ENCODE measurements around the gene GPATCH2L. TPM values are rescaled to one million over a fixed set of nuclear protein-coding genes. Genes with fewer than 3 reads are reported as not detected.

Gene GPATCH2L
- 10 to 100 TPM in 1 of 4 donors, 1 to 10 TPM in 3; 3.4 to 23.7 (median 5.5) TPM for polyA plus RNA-seq
- long read RNA-seq, donor 1 = 0 reads
- long read RNA-seq, donor 2, full-length matches to known transcripts = 3 of 3 reads
- long read RNA-seq, donor 2, partial matches to known transcripts = 0 of 3 reads
- long read RNA-seq, donor 2, other reads (novel, unspliced or antisense) = 0 of 3 reads
- long read RNA-seq, donor 3, full-length matches to known transcripts = 3 of 3 reads
- long read RNA-seq, donor 3, partial matches to known transcripts = 0 of 3 reads
- long read RNA-seq, donor 3, other reads (novel, unspliced or antisense) = 0 of 3 reads
- long read RNA-seq, donor 4 = 0 reads
- long read RNA-seq, donor 5, full-length matches to known transcripts = 2 of 2 reads
- long read RNA-seq, donor 5, partial matches to known transcripts = 0 of 2 reads
- long read RNA-seq, donor 5, other reads (novel, unspliced or antisense) = 0 of 2 reads
- long read RNA-seq, donor 6, full-length matches to known transcripts = 3 of 3 reads
- long read RNA-seq, donor 6, partial matches to known transcripts = 0 of 3 reads
- long read RNA-seq, donor 6, other reads (novel, unspliced or antisense) = 0 of 3 reads
- long read RNA-seq, donor 7 = 0 reads
- long read RNA-seq, donor 8 = 0 reads
- long read RNA-seq, donor 9, full-length matches to known transcripts = 1 of 1 reads
- long read RNA-seq, donor 9, partial matches to known transcripts = 0 of 1 reads
- long read RNA-seq, donor 9, other reads (novel, unspliced or antisense) = 0 of 1 reads
- long read RNA-seq, donor 10, full-length matches to known transcripts = 4 of 4 reads
- long read RNA-seq, donor 10, partial matches to known transcripts = 0 of 4 reads
- long read RNA-seq, donor 10, other reads (novel, unspliced or antisense) = 0 of 4 reads

GRCh38 chr14:76151398-76152332, at the start of gene GPATCH2L:
Gene GPATCH2L (plus strand): TSS chr14:76151922. CDS start chr14:76154364, 2,442 bp downstream.
- Histone ChIP-seq H3K27me3 (ENCODE audit: control insufficient read depth in 3 of 3, insufficient read depth in 3 of 3, low read length in 3 of 3) (peaks cover 0 to 2% (median 0%) of the 10 kb centered on the region in 3 donors), H3K4me3 (ENCODE audit: low read depth in 1 of 3, low read length in 3 of 3) (peak within 1 kb of the TSS; percentile 87 to 95 (median 92)), H3K4me1 (ENCODE audit: control insufficient read depth in 3 of 3, insufficient read depth in 2 of 3, low read depth in 1 of 3, low read length in 2 of 3) (peaks cover 4 to 12% (median 11%) of the 10 kb centered on the region in 3 donors), H3K27ac (ENCODE audit: low read depth in 1 of 3, low read length in 2 of 3) (peak within 1 kb of the TSS; percentile 77 to 93 (median 88)), H3K9me3 (ENCODE audit: control insufficient read depth in 2 of 2, insufficient read depth in 1 of 2, low read depth in 1 of 2, low read length in 1 of 2) (no peaks in the 10 kb centered on the region), H3K36me3 (ENCODE audit: control insufficient read depth in 3 of 3, insufficient read depth in 2 of 3, low read depth in 1 of 3, low read length in 3 of 3) (peaks cover 0 to 7% (median 3%) of the 10 kb centered on the region in 3 donors)
- DNase-seq (peak; percentile 94 to 97), FAIRE-seq (no peak)
- 1 to 2% (median 2%) methylated on average over 36 to 43 of the region's 43 CpGs for WGBS, 3 donors

GRCh38 chr14:76104802-76105355, 46.8 kb upstream of the GPATCH2L start:
- Histone ChIP-seq H3K4me3 (ENCODE audit: low read depth in 1 of 3, low read length in 3 of 3) (no peak overlapping the region), H3K27me3 (ENCODE audit: control insufficient read depth in 3 of 3, insufficient read depth in 3 of 3, low read length in 3 of 3) (peaks cover 0 to 2% (median 0%) of the 10 kb centered on the region in 3 donors), H3K27ac (ENCODE audit: low read depth in 1 of 3, low read length in 2 of 3) (no peak overlapping the region), H3K4me1 (ENCODE audit: control insufficient read depth in 3 of 3, insufficient read depth in 2 of 3, low read depth in 1 of 3, low read length in 2 of 3) (no peaks in the 10 kb centered on the region), H3K36me3 (ENCODE audit: control insufficient read depth in 3 of 3, insufficient read depth in 2 of 3, low read depth in 1 of 3, low read length in 3 of 3) (no peaks in the 10 kb centered on the region), H3K9me3 (ENCODE audit: control insufficient read depth in 2 of 2, insufficient read depth in 1 of 2, low read depth in 1 of 2, low read length in 1 of 2) (no peaks in the 10 kb centered on the region)
- 79 to 86% (median 80%) methylated on average over 8 of the region's 8 CpGs for WGBS, 3 donors
- DNase-seq = no peak
- FAIRE-seq = no peak

- WGBS, 3 donors = 76 to 93% (median 85%) methylated on average over 2 of the region's 2 CpGs
Observed at GRCh38 chr14:76106188-76106587, 45.5 kb upstream of the GPATCH2L start.

GRCh38 chr14:76109087-76109880, 42.4 kb upstream of the GPATCH2L start:
- 73 to 78% (median 76%) methylated on average over 14 of the region's 14 CpGs for WGBS, 3 donors
- H3K27ac ChIP-seq (ENCODE audit: low read depth in 1 of 3, low read length in 2 of 3) = no peak overlapping the region
- no peaks in the 10 kb centered on the region for H3K4me1 ChIP-seq (ENCODE audit: control insufficient read depth in 3 of 3, insufficient read depth in 2 of 3, low read depth in 1 of 3, low read length in 2 of 3)
- H3K4me3 ChIP-seq (ENCODE audit: low read depth in 1 of 3, low read length in 3 of 3) = no peak overlapping the region
- DNase-seq (no peak), FAIRE-seq (no peak)
- H3K36me3 ChIP-seq (ENCODE audit: control insufficient read depth in 3 of 3, insufficient read depth in 2 of 3, low read depth in 1 of 3, low read length in 3 of 3) = no peaks in the 10 kb centered on the region
- no peaks in the 10 kb centered on the region for H3K9me3 ChIP-seq (ENCODE audit: control insufficient read depth in 2 of 2, insufficient read depth in 1 of 2, low read depth in 1 of 2, low read length in 1 of 2)
- H3K27me3 ChIP-seq (ENCODE audit: control insufficient read depth in 3 of 3, insufficient read depth in 3 of 3, low read length in 3 of 3) = peaks cover 0 to 3% (median 0%) of the 10 kb centered on the region in 3 donors

More at GRCh38 chr14:76106188-76106587, 45.5 kb upstream of the GPATCH2L start:
- H3K27ac ChIP-seq (ENCODE audit: low read depth in 1 of 3, low read length in 2 of 3) = no peak overlapping the region
- H3K36me3 ChIP-seq (ENCODE audit: control insufficient read depth in 3 of 3, insufficient read depth in 2 of 3, low read depth in 1 of 3, low read length in 3 of 3) = no peaks in the 10 kb centered on the region
- H3K4me1 ChIP-seq (ENCODE audit: control insufficient read depth in 3 of 3, insufficient read depth in 2 of 3, low read depth in 1 of 3, low read length in 2 of 3) = no peaks in the 10 kb centered on the region
- no peaks in the 10 kb centered on the region for H3K27me3 ChIP-seq (ENCODE audit: control insufficient read depth in 3 of 3, insufficient read depth in 3 of 3, low read length in 3 of 3)
- DNase-seq (no peak), FAIRE-seq (no peak)
- no peak overlapping the region for H3K4me3 ChIP-seq (ENCODE audit: low read depth in 1 of 3, low read length in 3 of 3)
- no peaks in the 10 kb centered on the region for H3K9me3 ChIP-seq (ENCODE audit: control insufficient read depth in 2 of 2, insufficient read depth in 1 of 2, low read depth in 1 of 2, low read length in 1 of 2)

- Histone ChIP-seq H3K4me1 (ENCODE audit: control insufficient read depth in 3 of 3, insufficient read depth in 2 of 3, low read depth in 1 of 3, low read length in 2 of 3) (no peaks in the 10 kb centered on the region), H3K9me3 (ENCODE audit: control insufficient read depth in 2 of 2, insufficient read depth in 1 of 2, low read depth in 1 of 2, low read length in 1 of 2) (no peaks in the 10 kb centered on the region), H3K4me3 (ENCODE audit: low read depth in 1 of 3, low read length in 3 of 3) (no peak overlapping the region), H3K27me3 (ENCODE audit: control insufficient read depth in 3 of 3, insufficient read depth in 3 of 3, low read length in 3 of 3) (peaks cover 0 to 3% (median 0%) of the 10 kb centered on the region in 3 donors), H3K27ac (ENCODE audit: low read depth in 1 of 3, low read length in 2 of 3) (no peak overlapping the region), H3K36me3 (ENCODE audit: control insufficient read depth in 3 of 3, insufficient read depth in 2 of 3, low read depth in 1 of 3, low read length in 3 of 3) (no peaks in the 10 kb centered on the region)
- no peak for FAIRE-seq
- no peak for DNase-seq
- WGBS, 3 donors = 66 to 69% (median 68%) methylated on average over 22 of the region's 22 CpGs
Observed at GRCh38 chr14:76112889-76113624, 38.7 kb upstream of the GPATCH2L start.

- no peaks in the 10 kb centered on the region for H3K9me3 ChIP-seq (ENCODE audit: control insufficient read depth in 2 of 2, insufficient read depth in 1 of 2, low read depth in 1 of 2, low read length in 1 of 2)
- no peak for DNase-seq
- WGBS, 3 donors = 48 to 54% (median 54%) methylated on average over 8 of the region's 8 CpGs
- H3K4me1 ChIP-seq (ENCODE audit: control insufficient read depth in 3 of 3, insufficient read depth in 2 of 3, low read depth in 1 of 3, low read length in 2 of 3) = no peaks in the 10 kb centered on the region
- H3K36me3 ChIP-seq (ENCODE audit: control insufficient read depth in 3 of 3, insufficient read depth in 2 of 3, low read depth in 1 of 3, low read length in 3 of 3) = no peaks in the 10 kb centered on the region
- peaks cover 0 to 3% (median 0%) of the 10 kb centered on the region in 3 donors for H3K27me3 ChIP-seq (ENCODE audit: control insufficient read depth in 3 of 3, insufficient read depth in 3 of 3, low read length in 3 of 3)
- FAIRE-seq = no peak
- no peak overlapping the region for H3K4me3 ChIP-seq (ENCODE audit: low read depth in 1 of 3, low read length in 3 of 3)
- no peak overlapping the region for H3K27ac ChIP-seq (ENCODE audit: low read depth in 1 of 3, low read length in 2 of 3)
Observed at GRCh38 chr14:76113691-76114090, 38.0 kb upstream of the GPATCH2L start.

- no peaks in the 10 kb centered on the region for H3K36me3 ChIP-seq (ENCODE audit: control insufficient read depth in 3 of 3, insufficient read depth in 2 of 3, low read depth in 1 of 3, low read length in 3 of 3)
- H3K4me3 ChIP-seq (ENCODE audit: low read depth in 1 of 3, low read length in 3 of 3) = no peak overlapping the region
- no peak for FAIRE-seq
- H3K27ac ChIP-seq (ENCODE audit: low read depth in 1 of 3, low read length in 2 of 3) = no peak overlapping the region
- 49 to 68% (median 54%) methylated on average over 2 of the region's 2 CpGs for WGBS, 3 donors
- H3K9me3 ChIP-seq (ENCODE audit: control insufficient read depth in 2 of 2, insufficient read depth in 1 of 2, low read depth in 1 of 2, low read length in 1 of 2) = no peaks in the 10 kb centered on the region
- no peaks in the 10 kb centered on the region for H3K4me1 ChIP-seq (ENCODE audit: control insufficient read depth in 3 of 3, insufficient read depth in 2 of 3, low read depth in 1 of 3, low read length in 2 of 3)
- peaks cover 0 to 3% (median 0%) of the 10 kb centered on the region in 3 donors for H3K27me3 ChIP-seq (ENCODE audit: control insufficient read depth in 3 of 3, insufficient read depth in 3 of 3, low read length in 3 of 3)
- no peak for DNase-seq
Observed at GRCh38 chr14:76115010-76115422, 36.7 kb upstream of the GPATCH2L start.

Data from small intestine (tissue), 16 donors.